Activated naive CD8-positive, alpha-beta T cell treated with anti-CD3 and anti-CD28 coated beads, Interleukin-2, amount 50 U/mL, for 24 hours (primary cell): ENCODE results near the gene MACROD2.

Source experiments
- ATAC-seq: fragments of 150-1000 bp; cut with Tn5 transposase; one replicate; pipeline ENCODE4 v1.10.0; 2021
- DNase-seq: peaks from one replicate; pipeline ENCODE4 v3.0.0; 2021
- H3K27ac Mint-ChIP-seq: one replicate; pipeline ENCODE4 v1.8.0; 2021; ENCODE audit warnings: mild to moderate bottlenecking, mixed read lengths
- H3K27me3 Mint-ChIP-seq: one replicate; pipeline ENCODE4 v1.8.0; 2021; ENCODE audit warnings: mixed read lengths
- H3K36me3 Mint-ChIP-seq: one replicate; pipeline ENCODE4 v1.8.0; 2021; ENCODE audit warnings: low read depth, mixed read lengths
- H3K4me1 Mint-ChIP-seq: one replicate; pipeline ENCODE4 v1.8.0; 2021; ENCODE audit warnings: mixed read lengths
- H3K4me3 Mint-ChIP-seq: one replicate; pipeline ENCODE4 v1.8.0; 2021; ENCODE audit warnings: mild to moderate bottlenecking, moderate library complexity, mixed read lengths
- H3K9me3 Mint-ChIP-seq: one replicate; pipeline ENCODE4 v1.8.0; 2021; ENCODE audit warnings: mixed read lengths

MACROD2 gene

GRCh38 chr20:15899967-15900366 lies 1904.7 kb downstream of the MACROD2 start:
- ATAC-seq (no peak), DNase-seq (no peak)
- Mint-ChIP-seq H3K27ac (no peak overlapping the region), H3K4me1 (peaks cover 15% of the 10 kb centered on the region), H3K9me3 (peaks cover 13% of the 10 kb centered on the region), H3K36me3 (peaks cover 2% of the 10 kb centered on the region), H3K4me3 (no peak overlapping the region), H3K27me3 (peaks cover 2% of the 10 kb centered on the region)

GRCh38 chr20:15900443-15900842 lies 1905.1 kb downstream of the MACROD2 start:
- Mint-ChIP-seq H3K4me1 (peaks cover 10% of the 10 kb centered on the region), H3K9me3 (peaks cover 9% of the 10 kb centered on the region), H3K27me3 (peaks cover 2% of the 10 kb centered on the region), H3K27ac (no peak overlapping the region), H3K4me3 (no peak overlapping the region), H3K36me3 (peaks cover 2% of the 10 kb centered on the region)
- ATAC-seq (no peak), DNase-seq (no peak)

- Mint-ChIP-seq H3K9me3 (peaks cover 5% of the 10 kb centered on the region), H3K36me3 (peaks cover 2% of the 10 kb centered on the region), H3K27me3 (peaks cover 2% of the 10 kb centered on the region), H3K4me3 (no peak overlapping the region), H3K27ac (no peak overlapping the region), H3K4me1 (no peaks in the 10 kb centered on the region)
- ATAC-seq, result no peak
- peak; percentile 7 for DNase-seq
Observed at GRCh38 chr20:15902493-15902892, 1907.2 kb downstream of the MACROD2 start.

GRCh38 chr20:15905661-15906060 lies 1910.3 kb downstream of the MACROD2 start:
- ATAC-seq (no peak), DNase-seq (no peak)
- Mint-ChIP-seq H3K36me3 (peaks cover 2% of the 10 kb centered on the region), H3K27me3 (peaks cover 2% of the 10 kb centered on the region), H3K27ac (no peak overlapping the region), H3K9me3 (peaks cover 4% of the 10 kb centered on the region), H3K4me1 (no peaks in the 10 kb centered on the region), H3K4me3 (no peak overlapping the region)

GRCh38 chr20:15909995-15910394 lies 1914.7 kb downstream of the MACROD2 start:
- H3K4me3 Mint-ChIP-seq, result no peak overlapping the region
- no peak overlapping the region for H3K27ac Mint-ChIP-seq
- H3K4me1 Mint-ChIP-seq, result no peaks in the 10 kb centered on the region
- no peaks in the 10 kb centered on the region for H3K36me3 Mint-ChIP-seq
- ATAC-seq (no peak), DNase-seq (no peak)
- no peaks in the 10 kb centered on the region for H3K27me3 Mint-ChIP-seq
- peaks cover 7% of the 10 kb centered on the region for H3K9me3 Mint-ChIP-seq

- no peak overlapping the region for H3K4me3 Mint-ChIP-seq
- DNase-seq, result no peak
- H3K9me3 Mint-ChIP-seq, result peaks cover 7% of the 10 kb centered on the region
- no peak overlapping the region for H3K27ac Mint-ChIP-seq
- H3K36me3 Mint-ChIP-seq, result no peaks in the 10 kb centered on the region
- no peaks in the 10 kb centered on the region for H3K4me1 Mint-ChIP-seq
- no peak for ATAC-seq
- no peaks in the 10 kb centered on the region for H3K27me3 Mint-ChIP-seq
Observed at GRCh38 chr20:15911581-15911980, 1916.3 kb downstream of the MACROD2 start.

GRCh38 chr20:15913391-15914025 lies 1918.2 kb downstream of the MACROD2 start:
- H3K9me3 Mint-ChIP-seq, result peaks cover 7% of the 10 kb centered on the region
- no peak overlapping the region for H3K27ac Mint-ChIP-seq
- no peak overlapping the region for H3K4me3 Mint-ChIP-seq
- ATAC-seq, result no peak
- DNase-seq, result no peak
- no peaks in the 10 kb centered on the region for H3K36me3 Mint-ChIP-seq
- no peaks in the 10 kb centered on the region for H3K4me1 Mint-ChIP-seq
- no peaks in the 10 kb centered on the region for H3K27me3 Mint-ChIP-seq

- no peak overlapping the region for H3K4me3 Mint-ChIP-seq
- ATAC-seq, result no peak
- H3K27ac Mint-ChIP-seq, result no peak overlapping the region
Observed at GRCh38 chr20:15916623-15917022, 1921.3 kb downstream of the MACROD2 start.

GRCh38 chr20:15917283-15917682 lies 1922.0 kb downstream of the MACROD2 start:
- DNase-seq (no peak), ATAC-seq (no peak)
- Mint-ChIP-seq H3K4me1 (peaks cover 4% of the 10 kb centered on the region), H3K9me3 (no peaks in the 10 kb centered on the region), H3K27me3 (peaks cover 5% of the 10 kb centered on the region), H3K36me3 (no peaks in the 10 kb centered on the region), H3K4me3 (no peak overlapping the region), H3K27ac (no peak overlapping the region)

More at GRCh38 chr20:15916623-15917022, 1921.3 kb downstream of the MACROD2 start:
- Mint-ChIP-seq H3K27me3 (peaks cover 4% of the 10 kb centered on the region), H3K4me1 (peaks cover 3% of the 10 kb centered on the region), H3K9me3 (no peaks in the 10 kb centered on the region), H3K36me3 (no peaks in the 10 kb centered on the region)
- no peak for DNase-seq

- H3K27me3 Mint-ChIP-seq, result peaks cover 5% of the 10 kb centered on the region
- H3K9me3 Mint-ChIP-seq, result no peaks in the 10 kb centered on the region
- DNase-seq (no peak), ATAC-seq (no peak)
- no peaks in the 10 kb centered on the region for H3K36me3 Mint-ChIP-seq
- peaks cover 5% of the 10 kb centered on the region for H3K4me1 Mint-ChIP-seq
- H3K4me3 Mint-ChIP-seq, result no peak overlapping the region
- no peak overlapping the region for H3K27ac Mint-ChIP-seq
Observed at GRCh38 chr20:15918631-15919030, 1923.3 kb downstream of the MACROD2 start.

GRCh38 chr20:15919118-15919517 lies 1923.8 kb downstream of the MACROD2 start:
- no peak overlapping the region for H3K4me3 Mint-ChIP-seq
- no peak for ATAC-seq
- H3K4me1 Mint-ChIP-seq, result peaks cover 5% of the 10 kb centered on the region
- no peaks in the 10 kb centered on the region for H3K36me3 Mint-ChIP-seq
- H3K9me3 Mint-ChIP-seq, result no peaks in the 10 kb centered on the region
- no peak for DNase-seq
- H3K27ac Mint-ChIP-seq, result no peak overlapping the region
- peaks cover 5% of the 10 kb centered on the region for H3K27me3 Mint-ChIP-seq

- Mint-ChIP-seq H3K27ac (no peak overlapping the region), H3K9me3 (peaks cover 12% of the 10 kb centered on the region), H3K4me1 (peaks cover 5% of the 10 kb centered on the region), H3K4me3 (no peak overlapping the region), H3K27me3 (peaks cover 5% of the 10 kb centered on the region), H3K36me3 (no peaks in the 10 kb centered on the region)
- ATAC-seq (no peak), DNase-seq (no peak)
Observed at GRCh38 chr20:15921930-15922329, 1926.6 kb downstream of the MACROD2 start.

- ATAC-seq (no peak), DNase-seq (no peak)
- Mint-ChIP-seq H3K9me3 (peaks cover 12% of the 10 kb centered on the region), H3K27me3 (peaks cover 5% of the 10 kb centered on the region), H3K27ac (no peak overlapping the region), H3K4me3 (no peak overlapping the region), H3K36me3 (no peaks in the 10 kb centered on the region), H3K4me1 (peaks cover 5% of the 10 kb centered on the region)
Observed at GRCh38 chr20:15922556-15922955, 1927.2 kb downstream of the MACROD2 start.

- Mint-ChIP-seq H3K4me1 (peaks cover 5% of the 10 kb centered on the region), H3K4me3 (no peak overlapping the region), H3K27ac (no peak overlapping the region), H3K9me3 (peaks cover 12% of the 10 kb centered on the region), H3K27me3 (peaks cover 5% of the 10 kb centered on the region), H3K36me3 (no peaks in the 10 kb centered on the region)
- ATAC-seq (no peak), DNase-seq (no peak)
Observed at GRCh38 chr20:15923030-15923776, 1927.9 kb downstream of the MACROD2 start.

GRCh38 chr20:15924556-15924955 lies 1929.2 kb downstream of the MACROD2 start:
- peaks cover 12% of the 10 kb centered on the region for H3K9me3 Mint-ChIP-seq
- no peak for ATAC-seq
- H3K36me3 Mint-ChIP-seq, result no peaks in the 10 kb centered on the region
- no peak overlapping the region for H3K27ac Mint-ChIP-seq
- H3K27me3 Mint-ChIP-seq, result peaks cover 5% of the 10 kb centered on the region
- no peak overlapping the region for H3K4me3 Mint-ChIP-seq
- H3K4me1 Mint-ChIP-seq, result peaks cover 5% of the 10 kb centered on the region
- DNase-seq, result no peak
